ENCODE measurements around the gene OR2M3.
"Not testable (repeated sequence)": the region's sequence is repeated elsewhere in the genome, so short reads cannot be mapped to it uniquely, and the experiment has no call there.

Gene OR2M3, protein sequence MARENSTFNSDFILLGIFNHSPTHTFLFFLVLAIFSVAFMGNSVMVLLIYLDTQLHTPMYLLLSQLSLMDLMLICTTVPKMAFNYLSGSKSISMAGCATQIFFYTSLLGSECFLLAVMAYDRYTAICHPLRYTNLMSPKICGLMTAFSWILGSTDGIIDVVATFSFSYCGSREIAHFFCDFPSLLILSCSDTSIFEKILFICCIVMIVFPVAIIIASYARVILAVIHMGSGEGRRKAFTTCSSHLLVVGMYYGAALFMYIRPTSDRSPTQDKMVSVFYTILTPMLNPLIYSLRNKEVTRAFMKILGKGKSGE

DNA sequence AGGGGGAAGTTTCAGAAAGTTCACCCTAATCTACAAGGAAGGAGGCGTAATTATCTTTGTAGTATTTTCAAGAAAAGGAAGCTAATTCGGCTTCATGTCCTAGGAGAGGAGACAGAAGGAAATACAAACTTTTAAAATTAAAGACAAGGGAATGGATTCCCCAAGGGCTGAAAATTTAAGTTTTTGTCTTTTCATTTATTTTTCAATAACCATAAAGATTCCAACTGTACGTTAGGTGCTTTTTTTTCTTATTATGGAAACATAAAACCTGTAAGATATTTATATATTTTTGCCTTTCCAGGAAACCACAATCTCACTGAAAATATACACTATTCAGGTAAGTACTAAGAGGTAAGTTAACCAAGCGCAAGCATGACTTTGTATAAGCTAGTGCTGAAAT, at the start of gene OR2M3:
TSS of gene OR2M3 (plus strand) at position 301 of the 400 bp plus-strand sequence. CDS start 5,803 bp downstream, outside the sequence.
- no peak for DNase-seq (ENCODE audit: low read depth in 3 of 3, low spot score in 1 of 3)

DNA sequence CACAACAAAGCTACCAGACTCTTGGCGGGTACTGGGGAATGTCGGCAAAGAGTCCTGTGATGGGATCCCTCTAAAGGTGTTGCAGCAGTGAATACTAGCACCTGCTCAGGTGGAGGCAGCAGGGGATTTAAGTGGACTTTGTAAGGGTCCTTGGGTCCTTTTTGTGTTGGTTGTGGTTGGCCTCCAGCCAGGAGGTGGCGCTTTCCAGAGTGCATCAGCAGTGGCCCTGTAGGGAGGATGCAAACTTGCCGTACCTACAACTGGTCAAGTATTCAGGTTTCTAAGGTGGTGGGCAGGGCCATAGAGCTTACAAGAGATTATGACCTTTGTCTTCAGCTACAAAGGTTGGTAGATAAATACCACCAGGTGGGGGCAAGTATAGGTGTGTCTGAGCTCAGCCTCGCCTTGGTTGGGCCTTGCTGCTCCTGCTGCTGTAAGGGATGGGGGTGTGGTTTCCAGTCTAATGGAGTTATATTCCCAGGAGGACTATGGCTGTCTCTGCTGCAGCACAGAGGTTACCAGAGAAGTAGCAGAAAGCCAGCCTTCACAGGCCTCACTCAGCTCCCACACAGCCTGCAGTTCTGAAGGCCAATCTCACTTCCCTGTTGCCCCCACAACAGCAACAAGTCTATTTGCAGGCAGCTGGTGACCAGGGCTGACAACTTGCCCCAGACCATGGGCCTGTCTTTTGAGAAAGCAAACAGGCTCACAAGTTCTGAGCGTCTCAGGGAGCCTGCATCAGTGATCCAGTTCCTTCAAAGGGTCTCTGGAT, 44.8 kb upstream of the OR2M3 start:
- DNase-seq (ENCODE audit: low read depth in 3 of 3, low spot score in 1 of 3), result no peak

GRCh38 chr1:248155927-248156326, 41.1 kb upstream of the OR2M3 start:
- no peak for DNase-seq (ENCODE audit: low read depth in 3 of 3, low spot score in 1 of 3)

GRCh38 chr1:248158758-248159157, 38.3 kb upstream of the OR2M3 start:
- DNase-seq (ENCODE audit: low read depth in 3 of 3, low spot score in 1 of 3), result no peak

DNA sequence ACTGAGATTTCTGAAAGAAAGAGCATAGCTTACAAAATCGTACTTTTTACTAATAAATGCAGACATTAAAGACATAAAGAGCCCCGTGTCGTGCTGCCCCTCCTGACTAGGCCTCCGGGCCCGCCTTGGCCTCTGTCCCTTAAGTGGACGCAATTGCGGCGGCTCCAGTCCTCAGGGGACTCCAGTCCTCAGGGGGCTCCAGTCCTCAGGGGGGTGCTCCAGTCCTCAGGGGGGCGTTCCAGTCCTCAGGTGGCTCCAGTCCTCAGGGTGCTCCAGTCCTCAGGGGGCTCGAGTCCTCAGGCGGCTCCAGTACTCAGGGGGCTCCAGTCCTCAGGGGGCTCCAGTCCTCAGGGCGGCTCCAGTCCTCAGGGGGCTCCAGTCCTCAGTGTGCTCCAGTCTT, 33.0 kb upstream of the OR2M3 start:
- DNase-seq (ENCODE audit: low read depth in 3 of 3, low spot score in 1 of 3), result no peak

GRCh38 chr1:248165186-248165585, 31.9 kb upstream of the OR2M3 start:
- DNase-seq (ENCODE audit: low read depth in 3 of 3, low spot score in 1 of 3), result no peak

GRCh38 chr1:248174521-248174920, 22.5 kb upstream of the OR2M3 start, which contains the start of gene OR2M2:
Gene OR2M2, plus strand, starts transcription at chr1:248174821. Its CDS starts 5,165 bp downstream, at chr1:248179986.
- DNase-seq (ENCODE audit: low read depth in 3 of 3, low spot score in 1 of 3), result no peak

GRCh38 chr1:248183996-248184395, 13.1 kb upstream of the OR2M3 start:
- DNase-seq (ENCODE audit: low read depth in 3 of 3, low spot score in 1 of 3), result no peak

DNA sequence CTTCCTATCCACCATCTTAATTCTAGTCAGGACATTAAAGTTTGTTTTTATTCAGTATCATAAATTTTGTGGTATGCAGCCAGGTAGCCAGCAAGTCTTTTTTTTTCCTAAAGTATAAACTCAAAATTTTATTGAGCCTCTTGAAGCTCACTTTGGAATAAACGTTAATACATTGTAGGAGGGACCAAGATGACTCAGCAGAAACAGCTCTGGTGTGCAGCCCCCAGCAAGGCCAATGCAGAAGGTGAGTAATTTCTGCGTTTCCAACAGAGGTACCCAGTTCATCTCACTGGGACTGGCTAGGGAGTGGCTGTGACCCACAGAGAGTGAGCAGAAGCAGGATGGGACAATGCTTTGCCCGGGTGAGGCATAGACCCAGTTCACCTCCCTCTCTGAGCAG, 9.7 kb upstream of the OR2M3 start:
- DNase-seq (ENCODE audit: low read depth in 3 of 3, low spot score in 1 of 3), result no peak

- no peak for DNase-seq (ENCODE audit: low read depth in 3 of 3, low spot score in 1 of 3)
These were observed 8.0 kb upstream of the OR2M3 start for GRCh38 chr1:248189026-248189425.

GRCh38 chr1:248194117-248194516, 2.9 kb upstream of the OR2M3 start:
- no peak for DNase-seq (ENCODE audit: low read depth in 3 of 3, low spot score in 1 of 3)

GRCh38 chr1:248215880-248216279, 18.8 kb downstream of the OR2M3 start:
- DNase-seq (ENCODE audit: low read depth in 3 of 3, low spot score in 1 of 3), result no peak

DNA sequence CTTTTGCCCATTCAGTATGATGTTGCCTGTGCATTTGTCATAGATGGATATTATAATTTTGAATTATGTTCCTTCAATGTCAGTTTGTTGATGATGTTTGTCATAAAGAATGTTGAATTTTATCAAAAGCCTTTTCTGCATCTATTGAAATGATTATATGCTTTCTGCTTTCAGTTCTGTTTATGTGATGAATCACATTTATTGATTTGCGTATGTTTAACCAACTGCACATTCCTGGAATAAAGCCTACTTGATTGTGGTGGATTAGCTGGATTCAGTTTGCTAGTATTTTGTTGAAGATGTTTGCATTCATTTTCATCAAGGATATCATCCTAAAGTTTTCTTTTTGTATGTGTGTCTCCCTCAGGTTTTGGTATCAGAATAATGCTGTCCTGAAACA, 28.5 kb downstream of the OR2M3 start:
- DNase-seq (ENCODE audit: low read depth in 3 of 3, low spot score in 1 of 3), result no peak

- no peak for DNase-seq (ENCODE audit: low read depth in 3 of 3, low spot score in 1 of 3)
These were observed 32.4 kb downstream of the OR2M3 start for GRCh38 chr1:248229360-248229908.

- no peak for DNase-seq (ENCODE audit: low read depth in 3 of 3, low spot score in 1 of 3)
These were observed 34.1 kb downstream of the OR2M3 start, which contains the start of gene OR2M4 for GRCh38 chr1:248231117-248231516. Gene OR2M4, plus strand, starts transcription at chr1:248231417. Its CDS starts 7,512 bp downstream, at chr1:248238929.

DNA sequence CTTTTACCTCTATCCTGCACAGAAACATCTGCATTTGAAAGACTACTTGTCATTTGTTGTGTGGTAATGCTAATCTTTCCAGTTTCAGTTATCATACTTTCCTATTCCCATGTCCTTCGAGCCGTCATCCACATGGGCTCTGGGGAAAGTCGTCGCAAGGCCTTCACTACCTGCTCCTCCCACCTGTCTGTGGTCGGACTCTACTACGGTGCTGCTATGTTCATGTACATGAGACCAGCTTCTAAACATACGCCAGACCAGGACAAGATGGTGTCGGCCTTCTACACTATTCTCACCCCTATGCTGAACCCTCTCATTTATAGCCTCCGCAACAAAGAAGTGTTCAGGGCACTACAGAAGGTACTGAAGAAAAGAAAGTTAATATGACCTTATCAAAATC, 42.4 kb downstream of the OR2M3 start:
- DNase-seq (ENCODE audit: low read depth in 3 of 3, low spot score in 1 of 3), result no peak

DNA sequence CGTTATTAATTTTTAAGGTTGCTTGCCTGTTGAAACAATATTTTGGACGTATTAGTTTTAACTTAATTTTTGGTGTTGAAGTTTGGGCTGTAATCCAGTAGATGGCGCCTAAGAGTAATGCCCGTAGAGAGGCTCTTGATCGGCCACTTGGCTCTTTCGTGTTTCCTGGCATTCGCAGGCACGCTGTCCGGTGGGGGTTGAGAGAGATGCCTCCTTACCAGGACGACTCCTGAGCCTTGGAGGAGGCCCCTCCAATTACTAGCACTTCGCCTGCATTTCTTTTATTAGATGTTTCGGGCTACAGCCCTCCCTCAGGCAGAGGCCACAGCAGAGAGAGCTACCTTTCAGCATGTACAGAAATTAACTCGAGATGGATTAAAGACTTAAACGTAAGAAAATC, 46.1 kb downstream of the OR2M3 start:
- DNase-seq (ENCODE audit: low read depth in 3 of 3, low spot score in 1 of 3), result no peak

DNA sequence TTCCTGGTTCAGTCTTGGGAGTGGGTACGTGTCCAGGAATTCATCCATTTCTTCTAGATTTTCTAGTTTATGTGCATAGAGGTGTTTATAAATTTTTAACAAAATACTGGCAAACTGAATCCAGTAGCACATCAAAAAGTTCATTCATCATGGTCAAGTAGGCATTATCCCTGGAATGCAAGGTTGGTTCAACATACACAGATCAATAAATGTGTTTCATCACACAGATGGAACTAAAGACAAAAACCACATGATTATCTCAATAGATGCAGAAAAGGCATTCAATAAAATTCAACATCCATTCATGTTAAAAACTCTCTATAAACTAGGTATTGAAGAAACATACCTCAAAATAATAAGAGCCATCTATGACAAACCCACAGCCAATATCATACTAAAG, 62.2 kb downstream of the OR2M3 start:
- not testable (repeated sequence) for DNase-seq (ENCODE audit: low read depth in 3 of 3, low spot score in 1 of 3)

Data from stimulated activated CD4-positive, alpha-beta T cell treated with anti-CD3 and anti-CD28 coated beads, TNF-alpha, amount 100 ng/mL, for 1 hour (primary cell).